Thoracic aorta (tissue), 2 donors: Measurements from ENCODE around the gene NOS1AP. TPM values are rescaled to one million over a fixed set of nuclear protein-coding genes. Genes with fewer than 3 reads are reported as not detected.
"Not testable (repeated sequence)": the region's sequence is repeated elsewhere in the genome, so short reads cannot be mapped to it uniquely, and the experiment has no call there.

Experiments
- ATAC-seq: fragments of 150-250 bp; one replicate; pipeline ENCODE4 v1.8.0; 2017; ENCODE audit warnings: low read depth; ENCODE audit not compliant: insufficient number of reproducible peaks, low FRiP score
- DNase-seq: peaks from one replicate; pipeline ENCODE4 v3.0.0-alpha.2; 2020; ENCODE audit warnings: low spot score
- H3K27ac ChIP-seq, 2 donors: fragments of 200-600 bp; sonication (generic); 1 replicate in 1 of 2; 2 replicates in 1 of 2; pipeline ENCODE4 v1.5.1; 2016; ENCODE audit warnings: mild to moderate bottlenecking in 2 of 2, moderate library complexity in 2 of 2
- H3K27me3 ChIP-seq: fragments of 200-600 bp; sonication (generic); replicated peaks from 2 replicates; pipeline ENCODE4 v1.6.0; 2016; ENCODE audit warnings: mild to moderate bottlenecking; ENCODE audit not compliant: insufficient read depth
- H3K36me3 ChIP-seq: fragments of 200-600 bp; sonication (generic); one replicate; pipeline ENCODE4 v1.5.1; 2016
- H3K4me1 ChIP-seq, 2 donors: fragments of 200-600 bp; sonication (generic); 1 replicate in 1 of 2; 2 replicates in 1 of 2; pipeline versions ENCODE4 v1.5.1 to v1.6.0; 2016; ENCODE audit warnings: low read depth in 2 of 2, mild to moderate bottlenecking in 1 of 2; ENCODE audit not compliant: control insufficient read depth in 1 of 2
- H3K4me3 ChIP-seq: fragments of 200-600 bp; sonication (generic); 2 replicates; pipeline ENCODE4 v1.5.1; 2016; ENCODE audit warnings: mild to moderate bottlenecking
- H3K9me3 ChIP-seq: fragments of 200-600 bp; sonication (generic); 2 replicates; pipeline ENCODE4 v1.5.1; 2016
- CTCF ChIP-seq: fragments of 200-600 bp; sonication (generic); IDR thresholded peaks from one replicate; pipeline ENCODE4 v1.5.1; 2019; ENCODE audit warnings: antibody characterized with exemption
- total RNA-seq, 2 donors: library from RNA; depleted of rRNA; stranded (reverse); fragments of >200 nt; gene quantifications; one replicate each; pipeline versions ENCODE4 v1.1.0 to v1.2.3, GENCODE V29; 2016

The NOS1AP gene
- total RNA-seq, 2 donors from 2014 or later, result 6.3 to 12.2 TPM

GRCh38 chr1:162040001-162040400 lies 29.5 kb upstream of the NOS1AP start:
- Histone ChIP-seq H3K9me3 (no peaks in the 10 kb centered on the region), H3K4me1 (peaks cover 0 to 18% of the 10 kb centered on the region in 2 donors), H3K36me3 (no peaks in the 10 kb centered on the region), H3K4me3 (no peak overlapping the region), H3K27ac (no peak overlapping the region), H3K27me3 (no peaks in the 10 kb centered on the region)
- ATAC-seq (no peak), DNase-seq (no peak)
- no peak for TF ChIP-seq CTCF

GRCh38 chr1:162040657-162041056 lies 28.8 kb upstream of the NOS1AP start:
- no peaks in the 10 kb centered on the region for H3K27me3 ChIP-seq
- no peak for TF ChIP-seq CTCF
- no peak overlapping the region for H3K4me3 ChIP-seq
- DNase-seq (no peak), ATAC-seq (no peak)
- H3K9me3 ChIP-seq, result no peaks in the 10 kb centered on the region
- peaks cover 0 to 12% of the 10 kb centered on the region in 2 donors for H3K4me1 ChIP-seq
- no peak overlapping the region for H3K27ac ChIP-seq
- no peaks in the 10 kb centered on the region for H3K36me3 ChIP-seq

- no peak for ATAC-seq
- H3K27ac ChIP-seq, result no peak overlapping the region
- DNase-seq, result no peak
- no peaks in the 10 kb centered on the region for H3K27me3 ChIP-seq
- no peak overlapping the region for H3K4me3 ChIP-seq
- TF ChIP-seq CTCF, result no peak
- no peaks in the 10 kb centered on the region for H3K9me3 ChIP-seq
- H3K4me1 ChIP-seq, result peaks cover 0 to 2% of the 10 kb centered on the region in 2 donors
- no peaks in the 10 kb centered on the region for H3K36me3 ChIP-seq
These were observed 27.1 kb upstream of the NOS1AP start for GRCh38 chr1:162042361-162042760.

- DNase-seq (no peak), ATAC-seq (no peak)
- H3K4me3 ChIP-seq, result no peak overlapping the region
- H3K36me3 ChIP-seq, result no peaks in the 10 kb centered on the region
- no peak for TF ChIP-seq CTCF
- H3K27ac ChIP-seq, result no peak overlapping the region
- no peaks in the 10 kb centered on the region for H3K9me3 ChIP-seq
- H3K27me3 ChIP-seq, result no peaks in the 10 kb centered on the region
- no peaks in the 10 kb centered on the region for H3K4me1 ChIP-seq
These were observed 22.6 kb upstream of the NOS1AP start for GRCh38 chr1:162046921-162047320.

GRCh38 chr1:162053949-162054348 lies 15.5 kb upstream of the NOS1AP start:
- not testable (repeated sequence) for H3K27ac ChIP-seq, H3K9me3 ChIP-seq, ATAC-seq, H3K4me3 ChIP-seq, H3K27me3 ChIP-seq, H3K4me1 ChIP-seq, H3K36me3 ChIP-seq, DNase-seq

- H3K4me3 ChIP-seq, result no peak overlapping the region
- no peaks in the 10 kb centered on the region for H3K9me3 ChIP-seq
- no peaks in the 10 kb centered on the region for H3K4me1 ChIP-seq
- no peak overlapping the region for H3K27ac ChIP-seq
- TF ChIP-seq CTCF, result no peak
- no peaks in the 10 kb centered on the region for H3K36me3 ChIP-seq
- no peak for DNase-seq
- ATAC-seq, result no peak
- H3K27me3 ChIP-seq, result no peaks in the 10 kb centered on the region
These were observed 14.4 kb upstream of the NOS1AP start for GRCh38 chr1:162055062-162055461.
